ENCODE results near the gene GDF2. TPM values are rescaled to one million over a fixed set of nuclear protein-coding genes. Genes with fewer than 3 reads are reported as not detected.

The GDF2 gene
- total RNA-seq, 1 experiment from 2014 or later, result not detected

- Histone ChIP-seq H4K91ac (ENCODE audit: insufficient read length, low read depth, low read length) (no peak overlapping the region), H2BK5ac (ENCODE audit: insufficient read length, low read length) (no peak overlapping the region), H3K18ac (ENCODE audit: insufficient read length, low read depth, low read length) (no peak overlapping the region), H3K9me3 (ENCODE audit: control insufficient read depth, low read depth, low read length) (no peaks in the 10 kb centered on the region), H3K4ac (ENCODE audit: low read depth, low read length) (no peak overlapping the region), H2BK15ac (ENCODE audit: low read depth, low read length) (no peak overlapping the region), H2AFZ (ENCODE audit: low read length) (no peak overlapping the region), H3T11ph (ENCODE audit: low read length) (no peak overlapping the region), H4K5ac (ENCODE audit: insufficient read length, low read depth, low read length) (no peak overlapping the region), H3K23me2 (ENCODE audit: insufficient read length, low read depth, low read length, poor library complexity, severe bottlenecking) (no peaks in the 10 kb centered on the region), H3K9ac (ENCODE audit: extremely low read depth, insufficient read length, low read length) (no peak overlapping the region), H4K20me1 (ENCODE audit: control insufficient read depth, insufficient read depth, insufficient read length) (no peaks in the 10 kb centered on the region), H3K4me2 (ENCODE audit: insufficient read depth, insufficient read length, low read length) (no peak overlapping the region), H3K27me3 (ENCODE audit: insufficient read depth, low read length) (no peaks in the 10 kb centered on the region), H2AK5ac (ENCODE audit: insufficient read length, low read length) (no peak overlapping the region), H3K27ac (ENCODE audit: insufficient read length, low read depth, low read length) (no peak overlapping the region), H2BK12ac (ENCODE audit: insufficient read length, low read depth, low read length) (no peak overlapping the region), H2BK20ac (ENCODE audit: low read depth, low read length, poor library complexity, severe bottlenecking) (no peak overlapping the region), H3K4me1 (ENCODE audit: insufficient read depth, low read length) (no peaks in the 10 kb centered on the region; the same call in 1 of the 2 replicates), H3K14ac (ENCODE audit: insufficient read depth, low read length) (no peak overlapping the region), H3K79me1 (ENCODE audit: insufficient read depth, low read depth, low read length, poor library complexity, severe bottlenecking) (no peaks in the 10 kb centered on the region), H2BK120ac (ENCODE audit: low read depth, low read length, poor library complexity, severe bottlenecking) (no peak overlapping the region), H3K56ac (ENCODE audit: insufficient read length, low read depth, low read length) (no peak overlapping the region), H3K23ac (ENCODE audit: insufficient read length, low read depth, low read length) (no peak overlapping the region), H3K79me2 (ENCODE audit: insufficient read depth, low read length) (no peaks in the 10 kb centered on the region), H4K8ac (replicated peaks; ENCODE audit: insufficient read length, low read depth, low read length) (no peak overlapping the region)
- no peaks in the 10 kb centered on the region; a peak in 1 of 7 replicates for H3K36me3 Mint-ChIP-seq (ENCODE audit: insufficient read depth in 1 of 3, low read depth in 3 of 3)
- no peak for DNase-seq
- no peak for TF ChIP-seq CTCF (conservative IDR thresholded peaks at IDR 0.05)
- WGBS (ENCODE audit: extremely low coverage, insufficient read length, low lambda C conversion rate), result no CpG with 5 or more reads among the region's 5 CpGs
- no peak overlapping the region for H3K4me3 Mint-ChIP-seq
- peaks cover 2% of the 10 kb centered on the region for H3K27me3 Mint-ChIP-seq (ENCODE audit: low read depth)
- no peaks in the 10 kb centered on the region for H3K4me1 Mint-ChIP-seq
- no peaks in the 10 kb centered on the region; a peak in 3 of 5 replicates for H3K9me3 Mint-ChIP-seq
- H3K27ac Mint-ChIP-seq, result peak overlapping the region in 1 of 3 experiments; percentile 1; a peak in 1 of 7 replicates
Measured at GRCh38 chr10:47316131-47316530, 6.1 kb upstream of the GDF2 start.
